A172 (cell line): ENCODE results near the gene FCHO2. TPM values are rescaled to one million over a fixed set of nuclear protein-coding genes. Genes with fewer than 3 reads are reported as not detected.

Experiments used
- DNase-seq: peaks from one replicate; pipeline ENCODE4 v3.0.0-alpha.2; 2015; ENCODE audit warnings: low spot score
- total RNA-seq: library from RNA; depleted of rRNA; stranded (reverse); fragments of >200 nt; shearing (Covaris generic); gene quantifications from 2 replicates; pipeline ENCODE4 v1.2.3, GENCODE V29; 2014; rRNA removed

The FCHO2 gene
- total RNA-seq, 1 experiment from 2014 or later: 12.9 TPM

- DNase-seq: peak; percentile 77
Observed at GRCh38 chr5:73135021-73135420, 179.2 kb downstream of the FCHO2 start.

- DNase-seq: peak; percentile 71
Observed at GRCh38 chr5:73135429-73136054, 179.7 kb downstream of the FCHO2 start.

GRCh38 chr5:73136055-73136562 lies 180.3 kb downstream of the FCHO2 start:
- DNase-seq: peak; percentile 60

GRCh38 chr5:73137563-73138530 lies 182.0 kb downstream of the FCHO2 start:
- peak; percentile 44 for DNase-seq

- DNase-seq: no peak
Observed at GRCh38 chr5:73139485-73139884, 183.6 kb downstream of the FCHO2 start.

Other genes with a start within 250 kb of the FCHO2 start
- 207 and 347 TPM in 2 replicates for gene TNPO1, start 139.4 kb upstream of the FCHO2 start, total RNA-seq
- 15.7 and 23.5 TPM in 2 replicates for gene TMEM171, start 164.5 kb downstream of the FCHO2 start, total RNA-seq
- not detected in 2 replicates for gene TMEM174, start 217.2 kb downstream of the FCHO2 start, total RNA-seq